Panc1 (cell line): ENCODE data around the gene TADA2B.

Experiments used
- POLR2AphosphoS5 ChIP-seq: IDR thresholded peaks from 2 replicates; pipeline ENCODE4 v1.6.1; 2012; ENCODE audit warnings: mild to moderate bottlenecking, low read depth, low read length, moderate library complexity
- SIN3A ChIP-seq: IDR thresholded peaks from 2 replicates; pipeline ENCODE4 v1.6.1; 2012; ENCODE audit warnings: low read depth, mild to moderate bottlenecking, low read length, moderate library complexity, borderline replicate concordance; ENCODE audit not compliant: insufficient read depth
- TCF7L2 ChIP-seq: IDR thresholded peaks from 2 replicates; pipeline ENCODE4 v1.6.1; 2011; ENCODE audit warnings: mild to moderate bottlenecking, low read depth, low read length, inconsistent platforms
- TF ChIP-seq, protein P1 (sequence below): fragments of 450-650 bp; IDR thresholded peaks from 2 replicates; pipeline ENCODE4 v1.5.1; 2017; ENCODE audit warnings: mild to moderate bottlenecking
- TF ChIP-seq, protein P2 (sequence below), 2 experiments: IDR thresholded peaks; 2 replicates each; pipeline ENCODE4 v1.6.1; 2011 to 2012; ENCODE audit warnings: low read depth in 2 of 2, control low read depth in 1 of 2, low read length in 1 of 2, mild to moderate bottlenecking in 1 of 2, moderate library complexity in 1 of 2; ENCODE audit not compliant: insufficient read depth in 1 of 2

DNA sequence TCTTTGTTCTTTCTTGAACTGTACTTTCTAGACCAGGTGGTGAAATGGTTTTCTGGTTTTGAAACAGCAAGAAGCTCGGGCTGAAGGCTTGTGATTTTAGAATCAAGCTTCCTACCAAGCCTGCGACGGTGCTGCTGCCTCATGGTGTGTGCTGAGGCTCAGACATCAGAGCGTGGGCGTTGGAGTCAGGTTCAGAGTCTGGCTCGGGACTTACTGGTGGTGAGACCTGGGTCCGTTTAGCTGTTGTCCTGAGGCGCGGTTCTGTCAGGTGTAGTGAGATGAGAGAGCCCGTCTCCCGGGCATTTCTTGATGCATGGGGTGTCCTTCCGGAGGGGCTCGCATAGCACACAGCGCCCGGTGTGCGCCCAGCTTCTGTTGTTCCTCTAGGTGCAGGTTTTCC, 19.7 kb upstream of the TADA2B start:
- TF ChIP-seq, protein P1, sequence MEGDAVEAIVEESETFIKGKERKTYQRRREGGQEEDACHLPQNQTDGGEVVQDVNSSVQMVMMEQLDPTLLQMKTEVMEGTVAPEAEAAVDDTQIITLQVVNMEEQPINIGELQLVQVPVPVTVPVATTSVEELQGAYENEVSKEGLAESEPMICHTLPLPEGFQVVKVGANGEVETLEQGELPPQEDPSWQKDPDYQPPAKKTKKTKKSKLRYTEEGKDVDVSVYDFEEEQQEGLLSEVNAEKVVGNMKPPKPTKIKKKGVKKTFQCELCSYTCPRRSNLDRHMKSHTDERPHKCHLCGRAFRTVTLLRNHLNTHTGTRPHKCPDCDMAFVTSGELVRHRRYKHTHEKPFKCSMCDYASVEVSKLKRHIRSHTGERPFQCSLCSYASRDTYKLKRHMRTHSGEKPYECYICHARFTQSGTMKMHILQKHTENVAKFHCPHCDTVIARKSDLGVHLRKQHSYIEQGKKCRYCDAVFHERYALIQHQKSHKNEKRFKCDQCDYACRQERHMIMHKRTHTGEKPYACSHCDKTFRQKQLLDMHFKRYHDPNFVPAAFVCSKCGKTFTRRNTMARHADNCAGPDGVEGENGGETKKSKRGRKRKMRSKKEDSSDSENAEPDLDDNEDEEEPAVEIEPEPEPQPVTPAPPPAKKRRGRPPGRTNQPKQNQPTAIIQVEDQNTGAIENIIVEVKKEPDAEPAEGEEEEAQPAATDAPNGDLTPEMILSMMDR: no peak
- TF ChIP-seq POLR2AphosphoS5: no peak
- TF ChIP-seq, protein P2, sequence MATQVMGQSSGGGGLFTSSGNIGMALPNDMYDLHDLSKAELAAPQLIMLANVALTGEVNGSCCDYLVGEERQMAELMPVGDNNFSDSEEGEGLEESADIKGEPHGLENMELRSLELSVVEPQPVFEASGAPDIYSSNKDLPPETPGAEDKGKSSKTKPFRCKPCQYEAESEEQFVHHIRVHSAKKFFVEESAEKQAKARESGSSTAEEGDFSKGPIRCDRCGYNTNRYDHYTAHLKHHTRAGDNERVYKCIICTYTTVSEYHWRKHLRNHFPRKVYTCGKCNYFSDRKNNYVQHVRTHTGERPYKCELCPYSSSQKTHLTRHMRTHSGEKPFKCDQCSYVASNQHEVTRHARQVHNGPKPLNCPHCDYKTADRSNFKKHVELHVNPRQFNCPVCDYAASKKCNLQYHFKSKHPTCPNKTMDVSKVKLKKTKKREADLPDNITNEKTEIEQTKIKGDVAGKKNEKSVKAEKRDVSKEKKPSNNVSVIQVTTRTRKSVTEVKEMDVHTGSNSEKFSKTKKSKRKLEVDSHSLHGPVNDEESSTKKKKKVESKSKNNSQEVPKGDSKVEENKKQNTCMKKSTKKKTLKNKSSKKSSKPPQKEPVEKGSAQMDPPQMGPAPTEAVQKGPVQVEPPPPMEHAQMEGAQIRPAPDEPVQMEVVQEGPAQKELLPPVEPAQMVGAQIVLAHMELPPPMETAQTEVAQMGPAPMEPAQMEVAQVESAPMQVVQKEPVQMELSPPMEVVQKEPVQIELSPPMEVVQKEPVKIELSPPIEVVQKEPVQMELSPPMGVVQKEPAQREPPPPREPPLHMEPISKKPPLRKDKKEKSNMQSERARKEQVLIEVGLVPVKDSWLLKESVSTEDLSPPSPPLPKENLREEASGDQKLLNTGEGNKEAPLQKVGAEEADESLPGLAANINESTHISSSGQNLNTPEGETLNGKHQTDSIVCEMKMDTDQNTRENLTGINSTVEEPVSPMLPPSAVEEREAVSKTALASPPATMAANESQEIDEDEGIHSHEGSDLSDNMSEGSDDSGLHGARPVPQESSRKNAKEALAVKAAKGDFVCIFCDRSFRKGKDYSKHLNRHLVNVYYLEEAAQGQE (IDR thresholded peaks at IDR 0.05; ENCODE audit: insufficient read depth in 1 of 2, low read depth in 2 of 2, low read length in 1 of 2): no peak
- TF ChIP-seq TCF7L2: no peak
- TF ChIP-seq SIN3A: no peak
